Measurements from ENCODE around the gene PPP2R2C. TPM values are rescaled to one million over a fixed set of nuclear protein-coding genes. Genes with fewer than 3 reads are reported as not detected.

PPP2R2C gene
- total RNA-seq, 2 donors from 2014 or later = 0.14 to 0.41 TPM

DNA sequence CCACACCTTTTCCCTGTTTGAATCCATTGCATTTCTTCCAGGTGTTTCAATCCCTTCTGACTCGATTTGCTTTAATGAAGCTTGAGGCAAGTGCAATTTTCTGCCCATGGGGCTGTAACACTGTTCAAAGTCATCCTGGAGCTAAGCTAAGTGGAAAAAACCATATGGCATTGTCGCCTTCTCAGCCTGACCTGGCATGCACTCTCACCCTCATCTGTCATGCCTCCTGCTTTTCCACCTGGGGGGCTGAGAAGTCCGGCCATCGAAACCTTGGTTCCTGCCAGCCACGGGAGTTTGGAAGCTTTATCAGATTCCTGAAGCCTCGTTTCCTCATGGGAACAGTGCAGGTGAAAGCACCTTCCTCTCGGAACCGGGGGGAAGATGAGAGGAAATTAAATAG, 164.5 kb downstream of the PPP2R2C start:
- Histone ChIP-seq H3K9me3 (no peaks in the 10 kb centered on the region), H3K36me3 (peaks cover 4% of the 10 kb centered on the region), H3K27me3 (replicated peaks; ENCODE audit: insufficient read depth) (no peaks in the 10 kb centered on the region), H3K27ac (no peak overlapping the region), H3K4me3 (no peak overlapping the region), H3K4me1 (ENCODE audit: control insufficient read depth in 1 of 2, low read depth in 2 of 2) (peaks cover 0 to 5% of the 10 kb centered on the region in 2 donors)
- DNase-seq (ENCODE audit: low spot score) = no peak
- TF ChIP-seq, protein P1, sequence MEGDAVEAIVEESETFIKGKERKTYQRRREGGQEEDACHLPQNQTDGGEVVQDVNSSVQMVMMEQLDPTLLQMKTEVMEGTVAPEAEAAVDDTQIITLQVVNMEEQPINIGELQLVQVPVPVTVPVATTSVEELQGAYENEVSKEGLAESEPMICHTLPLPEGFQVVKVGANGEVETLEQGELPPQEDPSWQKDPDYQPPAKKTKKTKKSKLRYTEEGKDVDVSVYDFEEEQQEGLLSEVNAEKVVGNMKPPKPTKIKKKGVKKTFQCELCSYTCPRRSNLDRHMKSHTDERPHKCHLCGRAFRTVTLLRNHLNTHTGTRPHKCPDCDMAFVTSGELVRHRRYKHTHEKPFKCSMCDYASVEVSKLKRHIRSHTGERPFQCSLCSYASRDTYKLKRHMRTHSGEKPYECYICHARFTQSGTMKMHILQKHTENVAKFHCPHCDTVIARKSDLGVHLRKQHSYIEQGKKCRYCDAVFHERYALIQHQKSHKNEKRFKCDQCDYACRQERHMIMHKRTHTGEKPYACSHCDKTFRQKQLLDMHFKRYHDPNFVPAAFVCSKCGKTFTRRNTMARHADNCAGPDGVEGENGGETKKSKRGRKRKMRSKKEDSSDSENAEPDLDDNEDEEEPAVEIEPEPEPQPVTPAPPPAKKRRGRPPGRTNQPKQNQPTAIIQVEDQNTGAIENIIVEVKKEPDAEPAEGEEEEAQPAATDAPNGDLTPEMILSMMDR (IDR thresholded peaks at IDR 0.05) = no peak
- ATAC-seq (ENCODE audit: insufficient number of reproducible peaks, low FRiP score, low read depth) = no peak

DNA sequence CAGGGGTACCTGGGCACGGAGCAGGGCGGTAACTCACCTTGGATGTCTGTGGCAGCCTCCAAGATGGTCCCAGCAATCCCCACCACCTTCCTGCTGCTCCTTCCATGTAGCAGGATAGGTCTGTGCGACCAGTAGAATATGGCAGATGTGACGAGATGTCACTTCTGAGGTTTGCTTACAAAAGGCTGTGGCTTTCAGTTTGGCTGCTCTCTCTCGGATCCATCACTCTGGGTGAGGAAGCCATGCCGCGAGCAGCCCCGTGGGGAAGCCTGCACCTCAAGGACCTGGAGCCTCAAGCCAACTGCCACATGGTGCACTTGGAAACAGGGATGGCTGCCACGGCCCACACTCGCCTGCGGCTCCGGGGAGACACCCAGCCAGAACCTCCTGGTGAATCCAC, 165.2 kb downstream of the PPP2R2C start:
- Histone ChIP-seq H3K9me3 (no peaks in the 10 kb centered on the region), H3K4me1 (ENCODE audit: control insufficient read depth in 1 of 2, low read depth in 2 of 2) (peaks cover 0 to 5% of the 10 kb centered on the region in 2 donors), H3K4me3 (no peak overlapping the region), H3K36me3 (peaks cover 11% of the 10 kb centered on the region), H3K27ac (no peak overlapping the region), H3K27me3 (replicated peaks; ENCODE audit: insufficient read depth) (no peaks in the 10 kb centered on the region)
- DNase-seq (ENCODE audit: low spot score) (no peak), ATAC-seq (ENCODE audit: insufficient number of reproducible peaks, low FRiP score, low read depth) (no peak)
- TF ChIP-seq, protein P1 (IDR thresholded peaks at IDR 0.05) = no peak

GRCh38 chr4:6306299-6306698, 166.1 kb downstream of the PPP2R2C start:
- no peak overlapping the region for H3K27ac ChIP-seq
- H3K9me3 ChIP-seq = no peaks in the 10 kb centered on the region
- peaks cover 0 to 5% of the 10 kb centered on the region in 2 donors for H3K4me1 ChIP-seq (ENCODE audit: control insufficient read depth in 1 of 2, low read depth in 2 of 2)
- ATAC-seq (ENCODE audit: insufficient number of reproducible peaks, low FRiP score, low read depth) (no peak), DNase-seq (ENCODE audit: low spot score) (no peak)
- H3K4me3 ChIP-seq = no peak overlapping the region
- TF ChIP-seq, protein P1 (IDR thresholded peaks at IDR 0.05) = no peak
- H3K36me3 ChIP-seq = peaks cover 19% of the 10 kb centered on the region
- H3K27me3 ChIP-seq (replicated peaks; ENCODE audit: insufficient read depth) = no peaks in the 10 kb centered on the region

DNA sequence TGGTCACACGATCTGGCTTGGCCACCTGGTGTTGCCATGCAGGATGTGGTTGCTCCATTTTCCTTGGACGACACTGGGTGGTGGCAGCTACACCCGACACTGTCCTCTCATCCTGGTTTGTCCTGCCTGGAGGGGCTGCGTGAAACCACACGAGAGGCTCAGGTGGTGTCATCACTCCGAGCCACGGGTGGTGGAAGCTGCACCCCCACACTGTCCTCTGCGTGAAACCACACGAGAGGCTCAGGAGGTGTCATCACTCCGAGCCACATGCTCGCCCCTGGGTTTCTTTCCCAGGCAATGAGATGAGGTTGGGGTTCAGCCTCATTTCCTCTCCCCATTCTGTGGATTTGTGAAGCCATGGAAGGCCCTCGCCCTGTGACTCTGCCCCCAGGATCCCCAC, 168.5 kb downstream of the PPP2R2C start:
- no peak for DNase-seq (ENCODE audit: low spot score)
- H3K27me3 ChIP-seq (replicated peaks; ENCODE audit: insufficient read depth) = no peaks in the 10 kb centered on the region
- H3K9me3 ChIP-seq = no peaks in the 10 kb centered on the region
- TF ChIP-seq, protein P1 (IDR thresholded peaks at IDR 0.05) = no peak
- H3K4me3 ChIP-seq = no peak overlapping the region
- H3K4me1 ChIP-seq (ENCODE audit: control insufficient read depth in 1 of 2, low read depth in 2 of 2) = no peaks in the 10 kb centered on the region
- no peak for ATAC-seq (ENCODE audit: insufficient number of reproducible peaks, low FRiP score, low read depth)
- H3K36me3 ChIP-seq = peaks cover 30% of the 10 kb centered on the region
- no peak overlapping the region for H3K27ac ChIP-seq

- no peak overlapping the region for H3K27ac ChIP-seq
- no peaks in the 10 kb centered on the region for H3K27me3 ChIP-seq (replicated peaks; ENCODE audit: insufficient read depth)
- H3K4me3 ChIP-seq = no peak overlapping the region
- peaks cover 31% of the 10 kb centered on the region for H3K36me3 ChIP-seq
- TF ChIP-seq, protein P1 (IDR thresholded peaks at IDR 0.05) = no peak
- H3K9me3 ChIP-seq = no peaks in the 10 kb centered on the region
- ATAC-seq (ENCODE audit: insufficient number of reproducible peaks, low FRiP score, low read depth) (no peak), DNase-seq (ENCODE audit: low spot score) (no peak)
- H3K4me1 ChIP-seq (ENCODE audit: control insufficient read depth in 1 of 2, low read depth in 2 of 2) = no peaks in the 10 kb centered on the region
Observed at GRCh38 chr4:6302869-6303268, 169.5 kb downstream of the PPP2R2C start.
